Measurements from ENCODE around the gene TAF1B. TPM values are rescaled to one million over a fixed set of nuclear protein-coding genes. Genes with fewer than 3 reads are reported as not detected.
"Not testable (repeated sequence)": the region's sequence is repeated elsewhere in the genome, so short reads cannot be mapped to it uniquely, and the experiment has no call there.

TAF1B gene
- total RNA-seq, 1 experiment from 2014 or later, result 58.6 TPM

DNA sequence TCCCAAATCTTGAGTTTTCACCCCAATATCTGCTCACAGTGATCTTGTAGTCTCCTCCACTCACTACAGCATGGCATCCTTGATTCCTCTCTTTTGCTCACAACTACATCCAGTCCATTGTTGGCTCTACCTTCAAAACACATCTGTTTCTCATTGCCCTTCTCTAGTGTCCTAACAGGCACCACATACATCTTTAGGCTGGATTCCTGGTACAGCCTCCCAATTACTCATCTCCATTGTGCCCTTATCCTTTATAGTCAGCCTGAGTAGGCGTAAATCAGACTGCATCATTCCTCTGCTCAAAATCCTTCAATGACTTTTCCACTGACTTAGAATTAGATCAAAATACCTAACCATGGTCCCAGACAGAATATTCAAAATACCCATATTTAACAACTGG, 10.7 kb upstream of the TAF1B start:
- no peaks in the 10 kb centered on the region for H3K36me3 ChIP-seq (ENCODE audit: insufficient read depth, low read length)
- no peaks in the 10 kb centered on the region for H3K9me2 ChIP-seq (replicated peaks; ENCODE audit: insufficient read depth, low read length)
- H4K20me1 ChIP-seq (ENCODE audit: insufficient read depth, low read depth, low read length), result no peaks in the 10 kb centered on the region
- no peak overlapping the region for H2AFZ ChIP-seq (ENCODE audit: low read length)
- no peak overlapping the region for H3K9ac ChIP-seq (ENCODE audit: low read length)
- H3K27ac ChIP-seq (ENCODE audit: low read length), result no peak overlapping the region
- H3K9me3 ChIP-seq (ENCODE audit: low read length), result no peaks in the 10 kb centered on the region
- H3K79me2 ChIP-seq (ENCODE audit: low read length), result no peaks in the 10 kb centered on the region
- no peaks in the 10 kb centered on the region for H3K4me1 ChIP-seq (ENCODE audit: low read length)
- H3K4me3 ChIP-seq (ENCODE audit: low read length), result no peak overlapping the region
- peak; percentile 20 for DNase-seq
- no peaks in the 10 kb centered on the region for H3K27me3 ChIP-seq (ENCODE audit: low read length)
- no peak overlapping the region for H3K4me2 ChIP-seq (ENCODE audit: low read depth, low read length, poor library complexity, severe bottlenecking)

DNA sequence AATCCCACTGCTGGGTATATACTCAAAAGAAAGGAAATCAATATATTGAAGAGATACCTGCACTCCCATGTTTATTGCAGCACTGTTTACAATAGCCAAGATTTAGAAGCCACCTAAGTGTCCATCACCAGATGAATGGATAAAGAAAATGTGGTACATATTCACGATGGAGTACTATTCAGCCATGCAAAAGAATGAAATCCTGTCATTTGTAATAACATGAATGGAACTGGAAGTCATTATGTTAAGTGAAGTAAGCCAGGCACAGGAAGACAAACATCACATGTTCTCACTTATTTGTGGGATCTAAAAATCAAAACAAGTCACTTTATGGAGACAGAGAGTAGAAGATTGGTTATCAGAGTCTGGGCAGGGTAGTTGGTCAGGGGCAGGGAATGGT, 8.2 kb upstream of the TAF1B start:
- H4K20me1 ChIP-seq (ENCODE audit: insufficient read depth, low read depth, low read length), result not testable (repeated sequence)

DNA sequence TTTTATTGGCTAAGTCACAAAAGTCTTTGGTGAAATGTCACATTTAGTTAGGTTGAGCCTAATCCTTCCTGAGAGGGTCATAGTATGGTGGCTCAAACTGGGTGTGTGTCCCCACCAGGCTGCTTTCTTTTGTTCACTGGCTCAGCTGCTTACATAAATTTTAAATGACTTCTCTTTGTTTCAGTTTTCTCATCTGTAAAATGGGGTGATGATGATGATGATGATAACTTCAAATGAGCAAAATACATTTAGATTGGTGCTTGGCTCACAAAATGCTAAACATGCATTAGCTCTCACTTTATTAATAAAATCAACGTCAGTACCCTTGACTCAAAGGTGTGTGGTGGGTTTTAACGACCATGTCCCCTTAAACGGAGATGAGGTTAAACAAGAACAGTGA, 7.2 kb upstream of the TAF1B start:
- Histone ChIP-seq H3K9me2 (replicated peaks; ENCODE audit: insufficient read depth, low read length) (no peaks in the 10 kb centered on the region), H3K9ac (ENCODE audit: low read length) (no peak overlapping the region), H3K4me2 (ENCODE audit: low read depth, low read length, poor library complexity, severe bottlenecking) (no peak overlapping the region)

More for the DNA sequence above, 8.2 kb upstream of the TAF1B start:
- H3K9me3 ChIP-seq (ENCODE audit: low read length); H3K27ac ChIP-seq (ENCODE audit: low read length); DNase-seq; H3K9me2 ChIP-seq (replicated peaks; ENCODE audit: insufficient read depth, low read length); H3K79me2 ChIP-seq (ENCODE audit: low read length); H3K4me1 ChIP-seq (ENCODE audit: low read length); H3K36me3 ChIP-seq (ENCODE audit: insufficient read depth, low read length); H3K9ac ChIP-seq (ENCODE audit: low read length); H3K4me3 ChIP-seq (ENCODE audit: low read length); H3K27me3 ChIP-seq (ENCODE audit: low read length); H3K4me2 ChIP-seq (ENCODE audit: low read depth, low read length, poor library complexity, severe bottlenecking); H2AFZ ChIP-seq (ENCODE audit: low read length): not testable (repeated sequence)

DNA sequence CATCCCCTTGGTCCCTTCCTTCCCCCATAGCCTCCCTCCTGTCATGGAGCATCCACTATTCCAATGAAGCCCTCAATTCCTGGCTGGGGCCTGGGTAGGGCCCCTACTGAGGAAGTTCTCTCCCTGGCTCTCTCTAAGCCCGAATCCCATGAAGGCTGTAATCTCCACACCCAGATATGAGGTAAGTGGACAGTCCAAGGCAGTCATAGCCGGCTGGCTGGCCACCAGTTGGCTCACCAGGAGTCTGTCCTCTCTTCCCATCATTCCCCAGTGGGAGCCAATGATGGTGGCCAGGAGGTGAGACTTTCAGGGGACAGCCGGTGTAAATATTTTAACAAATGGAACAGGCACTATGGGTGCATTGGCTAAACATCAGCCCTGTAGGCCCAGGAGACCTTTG, 6.8 kb upstream of the TAF1B start:
- Histone ChIP-seq H3K79me2 (ENCODE audit: low read length) (no peaks in the 10 kb centered on the region), H3K4me1 (ENCODE audit: low read length) (no peaks in the 10 kb centered on the region), H3K9ac (ENCODE audit: low read length) (no peak overlapping the region), H2AFZ (ENCODE audit: low read length) (no peak overlapping the region), H3K27ac (ENCODE audit: low read length) (no peak overlapping the region), H3K9me3 (ENCODE audit: low read length) (no peaks in the 10 kb centered on the region), H4K20me1 (ENCODE audit: insufficient read depth, low read depth, low read length) (no peaks in the 10 kb centered on the region), H3K9me2 (replicated peaks; ENCODE audit: insufficient read depth, low read length) (no peaks in the 10 kb centered on the region), H3K36me3 (ENCODE audit: insufficient read depth, low read length) (no peaks in the 10 kb centered on the region), H3K4me3 (ENCODE audit: low read length) (no peak overlapping the region), H3K4me2 (ENCODE audit: low read depth, low read length, poor library complexity, severe bottlenecking) (no peak overlapping the region), H3K27me3 (ENCODE audit: low read length) (no peaks in the 10 kb centered on the region)
- DNase-seq, result no peak

More for the DNA sequence above, 7.2 kb upstream of the TAF1B start:
- no peaks in the 10 kb centered on the region for H3K79me2 ChIP-seq (ENCODE audit: low read length)
- no peaks in the 10 kb centered on the region for H3K9me3 ChIP-seq (ENCODE audit: low read length)
- no peaks in the 10 kb centered on the region for H3K4me1 ChIP-seq (ENCODE audit: low read length)
- no peak overlapping the region for H3K4me3 ChIP-seq (ENCODE audit: low read length)
- no peak overlapping the region for H3K27ac ChIP-seq (ENCODE audit: low read length)
- peak; percentile 23 for DNase-seq
- no peak overlapping the region for H2AFZ ChIP-seq (ENCODE audit: low read length)
- H4K20me1 ChIP-seq (ENCODE audit: insufficient read depth, low read depth, low read length), result no peaks in the 10 kb centered on the region
- H3K36me3 ChIP-seq (ENCODE audit: insufficient read depth, low read length), result no peaks in the 10 kb centered on the region
- no peaks in the 10 kb centered on the region for H3K27me3 ChIP-seq (ENCODE audit: low read length)

DNA sequence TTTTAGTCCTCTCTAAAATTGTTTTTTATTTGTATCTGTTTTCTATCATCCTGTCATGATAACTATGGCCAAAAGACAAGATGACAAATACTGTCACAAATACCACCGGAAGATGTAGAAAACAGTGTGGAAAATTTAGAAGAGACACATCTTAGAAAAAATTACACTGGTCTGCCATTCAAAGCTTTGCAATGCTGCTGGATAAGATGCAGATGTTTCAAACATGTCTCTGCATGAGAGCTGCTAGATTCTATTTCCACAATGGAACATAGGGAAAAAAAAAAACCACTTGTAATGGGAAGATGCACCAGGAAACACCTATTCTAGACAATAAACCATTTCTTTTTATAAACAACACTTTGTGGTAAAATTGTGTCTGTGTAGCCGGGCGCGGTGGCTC, 5.8 kb upstream of the TAF1B start:
- Histone ChIP-seq H3K4me2 (ENCODE audit: low read depth, low read length, poor library complexity, severe bottlenecking) (no peak overlapping the region), H4K20me1 (ENCODE audit: insufficient read depth, low read depth, low read length) (no peaks in the 10 kb centered on the region), H3K9ac (ENCODE audit: low read length) (no peak overlapping the region), H3K9me2 (replicated peaks; ENCODE audit: insufficient read depth, low read length) (no peaks in the 10 kb centered on the region), H3K36me3 (ENCODE audit: insufficient read depth, low read length) (no peaks in the 10 kb centered on the region), H3K4me3 (ENCODE audit: low read length) (no peak overlapping the region), H3K4me1 (ENCODE audit: low read length) (peaks cover under 1% of the 10 kb centered on the region; the same call in 1 of the 2 replicates), H3K27ac (ENCODE audit: low read length) (no peak overlapping the region), H3K27me3 (ENCODE audit: low read length) (no peaks in the 10 kb centered on the region), H3K9me3 (ENCODE audit: low read length) (no peaks in the 10 kb centered on the region), H3K79me2 (ENCODE audit: low read length) (no peaks in the 10 kb centered on the region), H2AFZ (ENCODE audit: low read length) (no peak overlapping the region)
- no peak for DNase-seq

DNA sequence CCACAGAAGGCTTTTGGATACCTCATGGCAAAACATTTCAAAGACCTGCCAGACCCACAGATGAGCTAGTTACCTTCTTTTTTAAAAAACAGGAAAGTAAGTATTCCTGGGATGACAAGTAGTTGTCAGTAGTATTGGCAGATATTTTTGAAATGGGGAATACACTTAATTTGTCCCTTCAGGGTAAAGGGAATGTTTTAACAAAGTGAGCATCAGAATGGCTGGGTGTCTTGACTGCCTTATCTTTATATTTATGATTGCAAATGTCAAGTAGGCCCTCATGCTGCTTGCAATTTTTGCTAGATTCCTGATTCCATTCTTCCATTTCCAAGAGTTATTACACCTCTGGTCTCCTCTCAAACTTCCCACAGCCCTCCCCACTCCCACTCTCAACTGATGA, 4.9 kb upstream of the TAF1B start:
- no peak overlapping the region for H2AFZ ChIP-seq (ENCODE audit: low read length)
- no peak overlapping the region for H3K4me2 ChIP-seq (ENCODE audit: low read depth, low read length, poor library complexity, severe bottlenecking)
- H3K79me2 ChIP-seq (ENCODE audit: low read length), result no peaks in the 10 kb centered on the region
- H3K27me3 ChIP-seq (ENCODE audit: low read length), result no peaks in the 10 kb centered on the region
- no peaks in the 10 kb centered on the region for H3K36me3 ChIP-seq (ENCODE audit: insufficient read depth, low read length)
- peak; percentile 24 for DNase-seq
- H3K4me3 ChIP-seq (ENCODE audit: low read length), result no peak overlapping the region
- H3K4me1 ChIP-seq (ENCODE audit: low read length), result peaks cover 7% of the 10 kb centered on the region
- no peaks in the 10 kb centered on the region for H4K20me1 ChIP-seq (ENCODE audit: insufficient read depth, low read depth, low read length)
- H3K9me3 ChIP-seq (ENCODE audit: low read length), result no peaks in the 10 kb centered on the region
- H3K9ac ChIP-seq (ENCODE audit: low read length), result no peak overlapping the region
- no peak overlapping the region for H3K27ac ChIP-seq (ENCODE audit: low read length)
- H3K9me2 ChIP-seq (replicated peaks; ENCODE audit: insufficient read depth, low read length), result no peaks in the 10 kb centered on the region

DNA sequence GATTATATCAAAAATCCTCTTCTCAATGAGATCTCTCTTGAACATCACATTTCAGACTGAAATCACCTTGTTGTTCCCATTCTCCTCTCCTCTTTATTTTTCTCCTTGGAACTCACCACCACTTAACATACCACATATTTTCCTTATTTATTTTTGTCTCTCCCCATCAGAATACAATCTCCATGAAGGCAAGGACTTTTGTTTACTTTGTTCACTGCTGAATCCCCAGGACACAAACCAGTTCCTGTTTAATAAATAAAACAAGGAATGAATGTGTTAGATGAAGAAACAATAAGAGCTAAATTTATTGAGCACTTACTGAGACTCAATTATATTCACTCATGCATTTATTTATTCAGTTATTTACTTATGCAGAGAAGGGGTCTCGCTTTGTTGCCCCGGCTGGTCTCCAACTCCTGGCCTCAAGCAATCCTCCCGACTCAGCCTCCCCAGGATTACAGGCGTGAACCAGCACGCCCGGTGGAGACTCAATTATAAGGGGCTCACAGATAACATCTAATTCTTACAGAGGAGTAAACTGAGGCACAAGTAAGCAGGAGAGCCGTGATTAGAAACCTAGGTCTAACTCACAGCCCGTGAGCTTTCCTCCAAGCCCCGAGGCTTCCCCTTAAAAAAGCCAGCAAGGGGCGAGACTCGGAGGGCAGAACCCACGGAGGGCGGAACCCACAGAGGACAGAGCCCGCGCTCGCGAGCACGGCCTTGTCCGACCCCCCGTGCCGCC, 616 bp upstream of the TAF1B start:
- H3K79me2 ChIP-seq (ENCODE audit: low read length), result peaks cover 41% of the 10 kb centered on the region
- DNase-seq, result no peak
- peak overlapping the region; percentile 73; the same call in 1 of the 2 replicates for H3K27ac ChIP-seq (ENCODE audit: low read length)
- no peaks in the 10 kb centered on the region for H3K9me3 ChIP-seq (ENCODE audit: low read length)
- no peaks in the 10 kb centered on the region for H3K9me2 ChIP-seq (replicated peaks; ENCODE audit: insufficient read depth, low read length)
- H3K4me2 ChIP-seq (ENCODE audit: low read depth, low read length, poor library complexity, severe bottlenecking), result peak overlapping the region; percentile 87
- peak overlapping the region; percentile 81 for H3K9ac ChIP-seq (ENCODE audit: low read length)
- H3K4me3 ChIP-seq (ENCODE audit: low read length), result peak overlapping the region; percentile 79
- no peaks in the 10 kb centered on the region for H3K27me3 ChIP-seq (ENCODE audit: low read length)
- no peaks in the 10 kb centered on the region for H4K20me1 ChIP-seq (ENCODE audit: insufficient read depth, low read depth, low read length)
- H3K36me3 ChIP-seq (ENCODE audit: insufficient read depth, low read length), result peaks cover 26% of the 10 kb centered on the region
- H3K4me1 ChIP-seq (ENCODE audit: low read length), result peaks cover 31% of the 10 kb centered on the region
- H2AFZ ChIP-seq (ENCODE audit: low read length), result peak overlapping the region; percentile 96

DNA sequence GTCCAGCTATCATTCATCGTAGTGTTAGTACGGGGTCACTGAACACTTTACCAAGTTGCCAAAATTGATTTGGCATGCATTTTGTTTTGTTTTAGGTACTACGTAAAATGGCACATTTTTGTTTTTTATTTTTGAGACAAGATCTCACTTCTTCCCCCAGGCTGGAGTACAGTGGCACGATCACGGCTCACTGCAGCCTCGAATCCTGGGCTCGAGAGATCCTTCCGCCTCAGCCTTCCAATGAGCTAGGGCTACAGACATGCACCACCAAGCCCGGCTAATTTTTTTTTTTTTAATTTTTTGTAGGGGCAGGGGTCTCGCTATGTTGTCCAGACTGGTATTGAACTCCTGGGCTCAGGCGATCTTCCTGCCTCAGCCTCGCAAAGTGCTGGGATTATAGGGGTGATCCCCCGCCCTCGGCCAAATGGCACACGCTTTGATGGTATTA, 786 bp downstream of the TAF1B start:
- H3K4me1 ChIP-seq (ENCODE audit: low read length), result peaks cover 31% of the 10 kb centered on the region
- no peaks in the 10 kb centered on the region for H4K20me1 ChIP-seq (ENCODE audit: insufficient read depth, low read depth, low read length)
- H3K4me3 ChIP-seq (ENCODE audit: low read length), result peak overlapping the region; percentile 79
- peak overlapping the region; percentile 87 for H3K4me2 ChIP-seq (ENCODE audit: low read depth, low read length, poor library complexity, severe bottlenecking)
- H2AFZ ChIP-seq (ENCODE audit: low read length), result no peak overlapping the region
- H3K9ac ChIP-seq (ENCODE audit: low read length), result peak overlapping the region; percentile 81
- H3K9me2 ChIP-seq (replicated peaks; ENCODE audit: insufficient read depth, low read length), result no peaks in the 10 kb centered on the region
- peaks cover 33% of the 10 kb centered on the region for H3K36me3 ChIP-seq (ENCODE audit: insufficient read depth, low read length)
- H3K79me2 ChIP-seq (ENCODE audit: low read length), result peaks cover 54% of the 10 kb centered on the region
- peak; percentile 75 for DNase-seq
- peak overlapping the region; percentile 73 for H3K27ac ChIP-seq (ENCODE audit: low read length)
- no peaks in the 10 kb centered on the region for H3K9me3 ChIP-seq (ENCODE audit: low read length)
- no peaks in the 10 kb centered on the region for H3K27me3 ChIP-seq (ENCODE audit: low read length)
